AG20443 (cell line): ENCODE data around the gene VGF.
A peak's percentile ranks its signal among the peaks of the same experiment; 100 is the strongest.

Experiments
- DNase-seq: peaks from one replicate; pipeline ENCODE4 v3.0.0; 2012; ENCODE audit warnings: low spot score, mixed read lengths

VGF gene

GRCh38 chr7:101165958-101166647 is 734 bp upstream of the VGF start:
- DNase-seq, result no peak

- DNase-seq, result peak; percentile 71
Measured at GRCh38 chr7:101164071-101164840, 1.1 kb downstream of the VGF start.

GRCh38 chr7:101163279-101164070 is 1.9 kb downstream of the VGF start:
- no peak for DNase-seq

- peak; percentile 69 for DNase-seq
Measured at GRCh38 chr7:101162551-101163278, 2.7 kb downstream of the VGF start.

- no peak for DNase-seq
Measured at GRCh38 chr7:101161692-101162471, 3.5 kb downstream of the VGF start.

GRCh38 chr7:101160910-101161309 is 4.5 kb downstream of the VGF start:
- no peak for DNase-seq

- no peak for DNase-seq
Measured at GRCh38 chr7:101159696-101160674, 5.4 kb downstream of the VGF start.

- DNase-seq, result no peak
Measured at GRCh38 chr7:101156866-101157589, 8.3 kb downstream of the VGF start.

- no peak for DNase-seq
Measured at GRCh38 chr7:101156277-101156676, 9.1 kb downstream of the VGF start.

- DNase-seq, result no peak
Measured at GRCh38 chr7:101155303-101155702, 10.1 kb downstream of the VGF start.

- DNase-seq, result no peak
Measured at GRCh38 chr7:101154693-101155102, 10.7 kb downstream of the VGF start.

- DNase-seq, result peak; percentile 99
Measured at GRCh38 chr7:101153969-101154692, 11.2 kb downstream of the VGF start, which contains the start of gene AP1S1. TSS of gene AP1S1 (plus strand) at chr7:101154476. CDS start at chr7:101154515, 39 bp downstream.

GRCh38 chr7:101151908-101152651 is 13.3 kb downstream of the VGF start:
- DNase-seq, result no peak

GRCh38 chr7:101140746-101141382 is 24.5 kb downstream of the VGF start:
- DNase-seq, result no peak

GRCh38 chr7:101140339-101140699 is 25.1 kb downstream of the VGF start:
- DNase-seq, result no peak

GRCh38 chr7:101138213-101138870 is 27.0 kb downstream of the VGF start:
- DNase-seq, result peak; percentile 85
